HL-60 (cell line): ENCODE results near the gene CD164L2.
A peak's percentile ranks its signal among the peaks of the same experiment; 100 is the strongest.

Experiments used
- POLR2AphosphoS5 ChIP-seq: IDR thresholded peaks from 2 replicates; pipeline ENCODE4 v1.6.1; 2012; ENCODE audit warnings: low read depth
- SPI1 ChIP-seq: IDR thresholded peaks from 2 replicates; pipeline ENCODE4 v1.6.1; 2012; ENCODE audit warnings: low read depth, mild to moderate bottlenecking, borderline replicate concordance
- TF ChIP-seq, protein P1 (sequence below): IDR thresholded peaks from one replicate; pipeline ENCODE4 v1.5.1; 2011; ENCODE audit warnings: low read length, control low read depth, inconsistent platforms; ENCODE audit not compliant: insufficient read depth
- TF ChIP-seq, protein P2 (sequence below): IDR thresholded peaks from 2 replicates; pipeline ENCODE4 v1.6.1; 2012; ENCODE audit warnings: low read depth; ENCODE audit not compliant: insufficient replicate concordance

DNA sequence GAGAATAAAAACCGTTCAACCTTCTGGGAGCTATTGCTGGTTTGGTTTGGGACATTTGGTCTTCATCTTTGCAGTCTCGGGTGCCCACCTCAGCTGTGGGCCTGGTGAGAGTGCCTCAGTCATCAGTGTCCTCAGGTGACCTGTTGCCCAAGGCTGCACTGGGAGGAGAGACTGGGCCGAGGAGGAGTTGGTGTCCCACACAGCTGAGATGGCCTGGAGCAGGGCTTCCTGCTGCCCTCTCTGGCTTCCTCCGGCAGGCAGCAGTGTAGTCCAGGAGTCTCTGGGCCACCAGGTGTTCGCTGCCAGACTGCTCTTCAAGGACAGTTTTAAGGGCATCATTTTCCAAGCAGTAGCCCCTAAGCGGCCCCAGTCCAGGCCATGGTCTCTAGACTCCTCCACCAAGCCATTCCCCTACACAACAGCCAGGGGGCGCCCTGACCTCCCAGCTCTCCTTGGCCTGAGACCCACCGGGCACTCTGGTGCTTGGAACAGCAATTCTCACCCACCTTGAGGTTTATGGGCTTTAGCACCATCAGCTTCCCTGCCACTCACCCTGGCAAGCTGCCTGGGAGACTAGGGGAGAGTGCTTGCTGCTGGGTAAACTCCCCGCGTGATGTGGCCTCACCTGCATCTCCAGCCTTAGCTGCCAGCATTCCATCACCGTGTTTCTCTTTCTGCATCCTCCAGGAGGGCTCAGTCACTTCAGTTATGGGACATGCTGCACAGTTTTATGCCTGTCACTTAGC, 50.4 kb downstream of the CD164L2 start:
- TF ChIP-seq, protein P1, sequence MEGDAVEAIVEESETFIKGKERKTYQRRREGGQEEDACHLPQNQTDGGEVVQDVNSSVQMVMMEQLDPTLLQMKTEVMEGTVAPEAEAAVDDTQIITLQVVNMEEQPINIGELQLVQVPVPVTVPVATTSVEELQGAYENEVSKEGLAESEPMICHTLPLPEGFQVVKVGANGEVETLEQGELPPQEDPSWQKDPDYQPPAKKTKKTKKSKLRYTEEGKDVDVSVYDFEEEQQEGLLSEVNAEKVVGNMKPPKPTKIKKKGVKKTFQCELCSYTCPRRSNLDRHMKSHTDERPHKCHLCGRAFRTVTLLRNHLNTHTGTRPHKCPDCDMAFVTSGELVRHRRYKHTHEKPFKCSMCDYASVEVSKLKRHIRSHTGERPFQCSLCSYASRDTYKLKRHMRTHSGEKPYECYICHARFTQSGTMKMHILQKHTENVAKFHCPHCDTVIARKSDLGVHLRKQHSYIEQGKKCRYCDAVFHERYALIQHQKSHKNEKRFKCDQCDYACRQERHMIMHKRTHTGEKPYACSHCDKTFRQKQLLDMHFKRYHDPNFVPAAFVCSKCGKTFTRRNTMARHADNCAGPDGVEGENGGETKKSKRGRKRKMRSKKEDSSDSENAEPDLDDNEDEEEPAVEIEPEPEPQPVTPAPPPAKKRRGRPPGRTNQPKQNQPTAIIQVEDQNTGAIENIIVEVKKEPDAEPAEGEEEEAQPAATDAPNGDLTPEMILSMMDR: peak; percentile 70
- TF ChIP-seq POLR2AphosphoS5 (no peak), SPI1 (no peak)
- TF ChIP-seq, protein P2, sequence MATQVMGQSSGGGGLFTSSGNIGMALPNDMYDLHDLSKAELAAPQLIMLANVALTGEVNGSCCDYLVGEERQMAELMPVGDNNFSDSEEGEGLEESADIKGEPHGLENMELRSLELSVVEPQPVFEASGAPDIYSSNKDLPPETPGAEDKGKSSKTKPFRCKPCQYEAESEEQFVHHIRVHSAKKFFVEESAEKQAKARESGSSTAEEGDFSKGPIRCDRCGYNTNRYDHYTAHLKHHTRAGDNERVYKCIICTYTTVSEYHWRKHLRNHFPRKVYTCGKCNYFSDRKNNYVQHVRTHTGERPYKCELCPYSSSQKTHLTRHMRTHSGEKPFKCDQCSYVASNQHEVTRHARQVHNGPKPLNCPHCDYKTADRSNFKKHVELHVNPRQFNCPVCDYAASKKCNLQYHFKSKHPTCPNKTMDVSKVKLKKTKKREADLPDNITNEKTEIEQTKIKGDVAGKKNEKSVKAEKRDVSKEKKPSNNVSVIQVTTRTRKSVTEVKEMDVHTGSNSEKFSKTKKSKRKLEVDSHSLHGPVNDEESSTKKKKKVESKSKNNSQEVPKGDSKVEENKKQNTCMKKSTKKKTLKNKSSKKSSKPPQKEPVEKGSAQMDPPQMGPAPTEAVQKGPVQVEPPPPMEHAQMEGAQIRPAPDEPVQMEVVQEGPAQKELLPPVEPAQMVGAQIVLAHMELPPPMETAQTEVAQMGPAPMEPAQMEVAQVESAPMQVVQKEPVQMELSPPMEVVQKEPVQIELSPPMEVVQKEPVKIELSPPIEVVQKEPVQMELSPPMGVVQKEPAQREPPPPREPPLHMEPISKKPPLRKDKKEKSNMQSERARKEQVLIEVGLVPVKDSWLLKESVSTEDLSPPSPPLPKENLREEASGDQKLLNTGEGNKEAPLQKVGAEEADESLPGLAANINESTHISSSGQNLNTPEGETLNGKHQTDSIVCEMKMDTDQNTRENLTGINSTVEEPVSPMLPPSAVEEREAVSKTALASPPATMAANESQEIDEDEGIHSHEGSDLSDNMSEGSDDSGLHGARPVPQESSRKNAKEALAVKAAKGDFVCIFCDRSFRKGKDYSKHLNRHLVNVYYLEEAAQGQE: no peak
